Heart left ventricle (tissue), 13 donors: ENCODE measurements around the gene LYPD6B.

Source experiments
- CTCF ChIP-seq, 12 donors: fragments of 200-600 bp; sonication (generic) in 4 of 12; IDR thresholded peaks; one replicate each; pipeline versions ENCODE4 v1.5.0 to v1.8.0; 2018 to 2022; ENCODE audit warnings: antibody characterized with exemption in 12 of 12, mild to moderate bottlenecking in 5 of 12
- POLR2A ChIP-seq, 2 donors: fragments of 450-650 bp; IDR thresholded peaks; one replicate each; pipeline ENCODE4 v1.6.1; 2017; ENCODE audit warnings: antibody characterized with exemption in 2 of 2, mild to moderate bottlenecking in 2 of 2, moderate library complexity in 2 of 2
- donor health status: ischemic (EF 13 %, LVEDD 7.1; RV severe dilation, severe dysfunction).
- donor health status: DM: no; HTN: yes; CAD: no.
- donor health status: DM: no; HTN: no; CAD: no.
- donor health status: ischemic (EF 25% LVEDD 6.9; RV normal size, moderate dysfunction).
- donor health status: ischemic (EF 25% LVEDD 5.7; RV mildly dilated, moderate dysfunction).
- donor health status: ischemic (EF 35%, LVEDD 5.7; RV mildly dilated, moderate dysfunction).
- donor health status: nonischemic (EF 11% LVEDD 7.7; RV severe dilation, severe dysfunction).
- donor health status: DM: yes; HTN: yes; CAD: no.
- donor health status: PGD.
- donor health status: ischemic (EF 29% LVEDD 5.4; RV normal size, mild dysfunction).
- donor health status: nonischemic (EF 23%, LVEDD 6.1; RV moderate dilation, normal function).

DNA sequence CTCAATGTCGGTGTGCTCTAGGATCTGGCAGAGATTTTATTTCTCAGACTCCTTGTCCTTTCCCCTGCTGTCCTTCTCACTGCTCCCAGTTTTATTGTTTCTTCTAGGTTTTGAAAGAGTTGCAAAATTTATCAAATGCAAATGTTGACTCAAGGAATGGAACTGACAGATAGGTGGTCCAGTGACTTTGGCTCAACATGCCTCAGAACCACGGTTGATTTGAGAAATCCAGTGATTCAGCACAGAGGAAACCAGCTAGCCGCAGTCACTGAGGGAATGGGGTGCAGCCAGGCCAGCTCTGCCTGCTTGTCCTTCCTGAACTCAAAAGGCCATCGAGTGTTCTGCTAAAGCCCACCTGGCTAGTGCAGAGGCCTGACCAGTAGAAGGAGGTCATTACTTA is 166.2 kb downstream of the LYPD6B start:
- TF ChIP-seq POLR2A (IDR thresholded peaks at IDR 0.05) (no peak), CTCF (IDR thresholded peaks at IDR 0.05) (no peak)
